Thoracic aorta (tissue), 2 donors: ENCODE data around the gene SEPHS1. TPM values are rescaled to one million over a fixed set of nuclear protein-coding genes. Genes with fewer than 3 reads are reported as not detected.

Source experiments
- ATAC-seq: fragments of 150-250 bp; one replicate; pipeline ENCODE4 v1.8.0; 2017; ENCODE audit warnings: low read depth; ENCODE audit not compliant: insufficient number of reproducible peaks, low FRiP score
- DNase-seq: peaks from one replicate; pipeline ENCODE4 v3.0.0-alpha.2; 2020; ENCODE audit warnings: low spot score
- H3K27ac ChIP-seq, 2 donors: fragments of 200-600 bp; sonication (generic); 1 replicate in 1 of 2; 2 replicates in 1 of 2; pipeline ENCODE4 v1.5.1; 2016; ENCODE audit warnings: mild to moderate bottlenecking in 2 of 2, moderate library complexity in 2 of 2
- H3K27me3 ChIP-seq: fragments of 200-600 bp; sonication (generic); replicated peaks from 2 replicates; pipeline ENCODE4 v1.6.0; 2016; ENCODE audit warnings: mild to moderate bottlenecking; ENCODE audit not compliant: insufficient read depth
- H3K36me3 ChIP-seq: fragments of 200-600 bp; sonication (generic); one replicate; pipeline ENCODE4 v1.5.1; 2016
- H3K4me1 ChIP-seq, 2 donors: fragments of 200-600 bp; sonication (generic); 1 replicate in 1 of 2; 2 replicates in 1 of 2; pipeline versions ENCODE4 v1.5.1 to v1.6.0; 2016; ENCODE audit warnings: low read depth in 2 of 2, mild to moderate bottlenecking in 1 of 2; ENCODE audit not compliant: control insufficient read depth in 1 of 2
- H3K4me3 ChIP-seq: fragments of 200-600 bp; sonication (generic); 2 replicates; pipeline ENCODE4 v1.5.1; 2016; ENCODE audit warnings: mild to moderate bottlenecking
- H3K9me3 ChIP-seq: fragments of 200-600 bp; sonication (generic); 2 replicates; pipeline ENCODE4 v1.5.1; 2016
- total RNA-seq, 2 donors: library from RNA; depleted of rRNA; stranded (reverse); fragments of >200 nt; gene quantifications; one replicate each; pipeline versions ENCODE4 v1.1.0 to v1.2.3, GENCODE V29; 2016
- TF ChIP-seq, protein P1 (sequence below): fragments of 200-600 bp; sonication (generic); IDR thresholded peaks from one replicate; pipeline ENCODE4 v1.5.1; 2019; ENCODE audit warnings: antibody characterized with exemption

The SEPHS1 gene
- total RNA-seq, 2 donors from 2014 or later, result 24.8 to 68.6 TPM

DNA sequence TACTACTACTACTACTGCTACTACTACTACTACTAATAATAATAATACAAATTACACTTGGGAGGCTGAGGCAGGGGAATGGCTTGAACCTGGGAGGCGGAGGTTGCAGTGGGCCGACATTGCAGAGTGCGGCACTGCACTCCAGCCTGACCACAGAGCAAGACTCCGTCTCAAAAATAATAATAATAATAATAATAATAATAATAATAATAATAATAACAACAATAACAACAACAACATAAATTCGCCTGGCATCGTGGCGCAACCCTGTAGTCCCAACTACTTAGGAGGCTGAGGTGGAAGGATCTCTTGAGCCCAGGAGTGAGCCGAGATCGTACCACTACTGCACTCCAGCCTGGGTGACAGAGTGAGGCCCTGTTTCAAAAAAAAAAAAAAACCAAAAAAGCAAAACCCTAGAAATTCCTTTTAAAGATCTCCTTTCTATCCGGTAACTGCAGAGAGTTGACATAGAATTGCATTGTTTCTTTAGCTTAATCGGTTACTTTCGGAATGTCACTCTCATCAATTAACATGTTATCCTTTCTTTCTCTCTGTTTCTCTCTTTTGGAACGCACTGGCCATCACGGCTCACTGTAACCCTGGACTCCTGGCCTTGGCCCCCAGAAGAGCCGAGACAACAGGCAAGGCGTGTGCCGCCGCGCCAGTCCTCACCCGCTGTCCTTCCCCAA is 49.2 kb downstream of the SEPHS1 start:
- TF ChIP-seq, protein P1, sequence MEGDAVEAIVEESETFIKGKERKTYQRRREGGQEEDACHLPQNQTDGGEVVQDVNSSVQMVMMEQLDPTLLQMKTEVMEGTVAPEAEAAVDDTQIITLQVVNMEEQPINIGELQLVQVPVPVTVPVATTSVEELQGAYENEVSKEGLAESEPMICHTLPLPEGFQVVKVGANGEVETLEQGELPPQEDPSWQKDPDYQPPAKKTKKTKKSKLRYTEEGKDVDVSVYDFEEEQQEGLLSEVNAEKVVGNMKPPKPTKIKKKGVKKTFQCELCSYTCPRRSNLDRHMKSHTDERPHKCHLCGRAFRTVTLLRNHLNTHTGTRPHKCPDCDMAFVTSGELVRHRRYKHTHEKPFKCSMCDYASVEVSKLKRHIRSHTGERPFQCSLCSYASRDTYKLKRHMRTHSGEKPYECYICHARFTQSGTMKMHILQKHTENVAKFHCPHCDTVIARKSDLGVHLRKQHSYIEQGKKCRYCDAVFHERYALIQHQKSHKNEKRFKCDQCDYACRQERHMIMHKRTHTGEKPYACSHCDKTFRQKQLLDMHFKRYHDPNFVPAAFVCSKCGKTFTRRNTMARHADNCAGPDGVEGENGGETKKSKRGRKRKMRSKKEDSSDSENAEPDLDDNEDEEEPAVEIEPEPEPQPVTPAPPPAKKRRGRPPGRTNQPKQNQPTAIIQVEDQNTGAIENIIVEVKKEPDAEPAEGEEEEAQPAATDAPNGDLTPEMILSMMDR, result no peak
- DNase-seq, result no peak
- peak overlapping the region; percentile 97 for H3K27ac ChIP-seq
- peak overlapping the region; percentile 88 for H3K4me3 ChIP-seq
- H3K9me3 ChIP-seq, result no peaks in the 10 kb centered on the region
- H3K27me3 ChIP-seq, result no peaks in the 10 kb centered on the region
- H3K36me3 ChIP-seq, result peaks cover 11% of the 10 kb centered on the region
- ATAC-seq, result no peak
- H3K4me1 ChIP-seq, result peaks cover 4 to 21% of the 10 kb centered on the region in 2 donors

DNA sequence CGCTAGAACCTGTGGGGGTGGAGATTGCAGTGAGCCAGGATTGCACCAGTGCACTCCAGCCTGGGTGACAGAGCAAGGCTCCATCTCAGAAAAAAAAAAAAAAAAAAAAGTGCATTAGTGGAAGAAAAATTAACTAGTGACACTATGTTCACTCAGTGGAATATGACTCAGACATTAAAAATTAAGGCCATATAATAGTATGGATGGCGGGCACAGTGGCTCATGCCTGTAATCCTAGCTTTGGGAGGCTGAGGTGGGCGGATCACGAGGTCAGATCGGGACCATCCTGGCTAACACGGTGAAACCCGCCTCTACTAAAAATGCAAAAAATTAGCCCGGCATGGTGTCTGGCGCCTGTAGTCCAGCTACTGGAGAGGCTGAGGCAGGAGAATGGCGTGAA is 51.6 kb downstream of the SEPHS1 start:
- TF ChIP-seq, protein P1, result no peak
- no peaks in the 10 kb centered on the region for H3K27me3 ChIP-seq
- no peak overlapping the region for H3K4me3 ChIP-seq
- H3K27ac ChIP-seq, result no peak overlapping the region
- DNase-seq, result no peak
- ATAC-seq, result no peak
- H3K36me3 ChIP-seq, result peaks cover 18% of the 10 kb centered on the region
- H3K4me1 ChIP-seq, result peaks cover 0 to 17% of the 10 kb centered on the region in 2 donors
- no peaks in the 10 kb centered on the region for H3K9me3 ChIP-seq

DNA sequence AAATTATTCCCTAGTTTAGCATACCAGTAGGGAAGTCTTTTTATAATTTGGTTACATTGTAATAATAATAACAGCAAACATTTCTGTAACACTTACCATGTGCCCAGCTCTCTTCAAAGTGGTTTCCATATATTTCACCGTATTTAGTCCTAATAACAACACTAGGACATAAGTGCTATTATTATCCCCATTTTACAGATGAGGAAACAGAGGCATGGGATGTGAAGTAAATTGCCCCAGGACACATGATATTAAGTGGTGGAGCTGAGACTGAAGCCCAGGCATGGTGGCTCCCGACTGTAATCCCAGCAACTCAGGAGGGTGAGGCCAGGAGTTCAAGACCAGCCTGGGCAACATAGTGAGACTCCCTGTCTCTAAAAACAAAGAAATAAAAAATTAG is 53.3 kb downstream of the SEPHS1 start:
- Histone ChIP-seq H3K36me3 (peaks cover 18% of the 10 kb centered on the region), H3K27ac (no peak overlapping the region), H3K9me3 (no peaks in the 10 kb centered on the region), H3K27me3 (no peaks in the 10 kb centered on the region), H3K4me3 (no peak overlapping the region), H3K4me1 (peaks cover 0 to 6% of the 10 kb centered on the region in 2 donors)
- DNase-seq, result no peak
- no peak for ATAC-seq
- TF ChIP-seq, protein P1, result no peak

DNA sequence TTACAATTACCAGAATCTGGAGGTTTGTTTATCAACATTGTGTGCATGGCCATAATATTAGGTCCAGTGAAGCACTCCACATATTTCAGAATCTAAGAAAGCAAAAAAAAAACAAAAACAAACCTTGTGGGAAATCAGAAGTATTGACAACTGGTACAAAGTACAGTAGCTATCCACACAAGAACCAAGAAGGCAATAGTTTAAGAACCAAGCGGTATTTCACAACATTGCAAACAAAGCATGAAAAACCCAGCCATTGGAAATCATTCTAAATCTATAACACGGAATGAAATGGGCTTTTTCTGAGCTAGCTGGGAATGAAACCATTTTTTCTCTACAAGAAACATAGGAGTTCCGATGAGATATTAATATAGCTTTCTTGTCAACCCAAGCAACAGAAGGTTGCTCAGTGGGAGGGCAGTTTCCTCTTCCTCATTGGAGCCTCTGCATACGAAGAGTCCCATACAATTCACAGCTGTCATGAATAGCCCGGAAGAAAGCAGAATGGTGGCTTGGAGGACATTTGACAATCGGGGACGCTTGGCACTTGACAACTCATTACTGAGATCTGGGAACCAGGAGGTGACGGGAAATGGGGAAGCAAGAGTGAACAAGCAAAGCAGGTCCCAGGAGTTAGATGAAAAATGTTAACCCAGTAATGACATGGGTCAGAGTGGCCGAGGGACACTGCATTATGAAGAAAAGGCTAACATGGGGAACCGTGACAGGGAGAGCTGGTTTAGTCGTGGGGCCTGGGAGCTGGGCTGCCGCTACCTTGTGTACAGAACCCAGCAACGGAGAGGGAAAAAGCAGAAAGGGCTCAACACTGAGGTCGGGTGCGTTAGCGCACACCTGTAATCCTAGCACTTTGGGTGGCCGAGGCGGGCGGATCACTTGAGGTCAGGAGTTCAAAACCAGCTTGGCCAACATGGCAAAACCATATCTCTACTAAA is 56.0 kb downstream of the SEPHS1 start:
- H3K4me1 ChIP-seq, result peaks cover 0 to under 1% of the 10 kb centered on the region in 2 donors
- ATAC-seq, result no peak
- DNase-seq, result no peak
- H3K27ac ChIP-seq, result no peak overlapping the region
- H3K4me3 ChIP-seq, result no peak overlapping the region
- H3K36me3 ChIP-seq, result peaks cover 28% of the 10 kb centered on the region
- H3K9me3 ChIP-seq, result no peaks in the 10 kb centered on the region
- TF ChIP-seq, protein P1, result no peak
- H3K27me3 ChIP-seq, result no peaks in the 10 kb centered on the region

DNA sequence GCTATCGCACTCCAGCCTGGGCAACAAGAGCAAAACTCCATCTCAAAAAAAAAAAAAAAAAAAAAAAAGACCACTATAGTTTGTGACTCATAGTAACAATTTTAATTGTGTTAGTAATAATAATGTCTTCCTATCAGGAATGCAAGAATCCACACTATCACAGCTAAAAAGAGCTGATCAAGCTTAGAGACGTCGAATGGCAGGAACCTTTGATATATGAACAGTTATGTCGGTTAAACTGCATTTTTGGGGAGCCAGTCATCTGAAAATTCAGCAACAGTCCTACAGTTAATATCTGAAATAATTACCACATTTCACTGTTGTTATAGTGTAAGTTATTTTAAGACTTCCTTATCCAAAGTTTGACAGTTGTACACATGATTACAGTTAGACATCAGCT is 57.0 kb downstream of the SEPHS1 start:
- DNase-seq (no peak), ATAC-seq (no peak)
- H3K27me3 ChIP-seq, result no peaks in the 10 kb centered on the region
- H3K27ac ChIP-seq, result no peak overlapping the region
- H3K9me3 ChIP-seq, result no peaks in the 10 kb centered on the region
- peaks cover 28% of the 10 kb centered on the region for H3K36me3 ChIP-seq
- H3K4me1 ChIP-seq, result no peaks in the 10 kb centered on the region
- H3K4me3 ChIP-seq, result no peak overlapping the region
- TF ChIP-seq, protein P1, result no peak
